Astrocyte of the cerebellum (primary cell): ENCODE results near the gene FMR1.

Source experiments
- DNase-seq: peaks from one replicate; pipeline ENCODE4 v3.0.0-alpha.2; 2011; ENCODE audit warnings: low read depth
- H3K4me3 ChIP-seq: 2 replicates; pipeline ENCODE4 v1.5.1; 2011; ENCODE audit warnings: mild to moderate bottlenecking, low read depth, low read length, moderate library complexity
- CTCF ChIP-seq: IDR thresholded peaks from 2 replicates; pipeline ENCODE4 v1.5.1; 2012; ENCODE audit warnings: low read length, low read depth, moderate library complexity, mild to moderate bottlenecking; ENCODE audit errors: missing control alignments
- in situ Hi-C: cut with HindIII; loops from 2 replicates; pipeline ENCODE4 v1.10.0; 2017; ENCODE audit warnings: low sequenced_read_pairs

The FMR1 gene

GRCh38 chrX:147953976-147954375 lies 42.3 kb downstream of the FMR1 start:
- in situ Hi-C loops, result no loop called here
- no peak for TF ChIP-seq CTCF
- H3K4me3 ChIP-seq, result no peak overlapping the region
- no peak for DNase-seq

- in situ Hi-C loops, result no loop called here
- H3K4me3 ChIP-seq, result no peak overlapping the region
- no peak for TF ChIP-seq CTCF
- DNase-seq, result no peak
These were observed 45.6 kb downstream of the FMR1 start for GRCh38 chrX:147957291-147957690.

- in situ Hi-C loops, result no loop called here
- no peak overlapping the region for H3K4me3 ChIP-seq
- TF ChIP-seq CTCF, result no peak
- DNase-seq, result no peak
These were observed 46.6 kb downstream of the FMR1 start for GRCh38 chrX:147958291-147958690.

- no peak overlapping the region for H3K4me3 ChIP-seq
- in situ Hi-C loops, result no loop called here
- no peak for DNase-seq
- no peak for TF ChIP-seq CTCF
These were observed 49.0 kb downstream of the FMR1 start for GRCh38 chrX:147960722-147961121.

GRCh38 chrX:147962476-147962875 lies 50.8 kb downstream of the FMR1 start:
- DNase-seq, result no peak
- no peak for TF ChIP-seq CTCF
- in situ Hi-C loops, result no loop called here
- H3K4me3 ChIP-seq, result no peak overlapping the region

GRCh38 chrX:147978931-147979330 lies 67.2 kb downstream of the FMR1 start:
- no peak for DNase-seq
- no peak overlapping the region for H3K4me3 ChIP-seq
- in situ Hi-C loops, result no loop called here
- TF ChIP-seq CTCF, result no peak
